ENCODE results near the gene CLDN24. TPM values are rescaled to one million over a fixed set of nuclear protein-coding genes. Genes with fewer than 3 reads are reported as not detected.

The CLDN24 gene
- total and polyA plus RNA-seq, 7 experiments from 2014 or later: not detected

GRCh38 chr4:183348136-183348535, 25.9 kb upstream of the CLDN24 start:
- Mint-ChIP-seq H3K4me1 (peaks cover 0 to 6% (median 2%) of the 10 kb centered on the region in 7 donors), H3K27me3 (peaks cover 1 to 39% (median 34%) of the 10 kb centered on the region in 5 donors), H3K9me3 (peaks cover 0 to 3% (median 0%) of the 10 kb centered on the region in 11 donors), H3K27ac (no peak overlapping the region), H3K36me3 (peaks cover 0 to 3% (median 0%) of the 10 kb centered on the region in 5 donors), H3K4me3 (no peak overlapping the region)
- Histone ChIP-seq H3K27ac (ENCODE audit: low read depth, low read length) (no peak overlapping the region), H3K27me3 (ENCODE audit: control insufficient read depth in 2 of 2, insufficient read depth in 2 of 2, low read length in 2 of 2) (no peaks in the 10 kb centered on the region), H3K4me3 (ENCODE audit: low read length) (no peak overlapping the region), H3K36me3 (ENCODE audit: control insufficient read depth in 2 of 3, insufficient read depth in 3 of 3, low read length in 3 of 3) (no peaks in the 10 kb centered on the region), H3K4me1 (ENCODE audit: control insufficient read depth in 2 of 2, insufficient read depth in 2 of 2, low read length in 2 of 2) (no peaks in the 10 kb centered on the region), H3K9me3 (ENCODE audit: control insufficient read depth in 2 of 3, low read length in 3 of 3) (no peaks in the 10 kb centered on the region)
- ATAC-seq (no peak), DNase-seq (no peak)
- intact Hi-C loops (cut with micrococcal nuclease): no loop called here
- ChIA-PET POLR2A (no interaction called here), CTCF (no interaction called here)

GRCh38 chr4:183347566-183347965, 25.3 kb upstream of the CLDN24 start:
- Histone ChIP-seq H3K4me3 (ENCODE audit: low read length) (no peak overlapping the region), H3K9me3 (ENCODE audit: control insufficient read depth in 2 of 3, low read length in 3 of 3) (no peaks in the 10 kb centered on the region), H3K4me1 (ENCODE audit: control insufficient read depth in 2 of 2, insufficient read depth in 2 of 2, low read length in 2 of 2) (no peaks in the 10 kb centered on the region), H3K27me3 (ENCODE audit: control insufficient read depth in 2 of 2, insufficient read depth in 2 of 2, low read length in 2 of 2) (no peaks in the 10 kb centered on the region), H3K36me3 (ENCODE audit: control insufficient read depth in 2 of 3, insufficient read depth in 3 of 3, low read length in 3 of 3) (no peaks in the 10 kb centered on the region), H3K27ac (ENCODE audit: low read depth, low read length) (no peak overlapping the region)
- POLR2A ChIA-PET: no interaction called here
- peaks cover 0 to 3% (median 0%) of the 10 kb centered on the region in 11 donors for H3K9me3 Mint-ChIP-seq
- H3K4me3 Mint-ChIP-seq: no peak overlapping the region
- ATAC-seq (no peak), DNase-seq (no peak)
- CTCF ChIA-PET: no interaction called here
- H3K4me1 Mint-ChIP-seq: peaks cover 0 to 6% (median 2%) of the 10 kb centered on the region in 7 donors
- peaks cover 0 to 2% (median 0%) of the 10 kb centered on the region in 5 donors for H3K36me3 Mint-ChIP-seq
- intact Hi-C loops (cut with micrococcal nuclease): no loop called here
- peaks cover 3 to 40% (median 36%) of the 10 kb centered on the region in 5 donors for H3K27me3 Mint-ChIP-seq
- no peak overlapping the region for H3K27ac Mint-ChIP-seq

- Mint-ChIP-seq H3K9me3 (peaks cover 0 to 3% (median 0%) of the 10 kb centered on the region in 11 donors), H3K4me1 (peaks cover 0 to 6% (median 2%) of the 10 kb centered on the region in 7 donors), H3K36me3 (no peaks in the 10 kb centered on the region), H3K4me3 (no peak overlapping the region), H3K27me3 (peaks cover 5 to 40% (median 36%) of the 10 kb centered on the region in 5 donors), H3K27ac (no peak overlapping the region)
- Histone ChIP-seq H3K36me3 (ENCODE audit: control insufficient read depth in 2 of 3, insufficient read depth in 3 of 3, low read length in 3 of 3) (no peaks in the 10 kb centered on the region), H3K9me3 (ENCODE audit: control insufficient read depth in 2 of 3, low read length in 3 of 3) (no peaks in the 10 kb centered on the region), H3K27ac (ENCODE audit: low read depth, low read length) (no peak overlapping the region), H3K27me3 (ENCODE audit: control insufficient read depth in 2 of 2, insufficient read depth in 2 of 2, low read length in 2 of 2) (no peaks in the 10 kb centered on the region), H3K4me3 (ENCODE audit: low read length) (no peak overlapping the region), H3K4me1 (ENCODE audit: control insufficient read depth in 2 of 2, insufficient read depth in 2 of 2, low read length in 2 of 2) (no peaks in the 10 kb centered on the region)
- intact Hi-C loops (cut with micrococcal nuclease): no loop called here
- POLR2A ChIA-PET: no interaction called here
- ATAC-seq: no peak
- CTCF ChIA-PET: no interaction called here
- no peak for DNase-seq
Observed at GRCh38 chr4:183347146-183347545, 24.9 kb upstream of the CLDN24 start.

- Mint-ChIP-seq H3K4me3 (no peak overlapping the region), H3K27me3 (peaks cover 11 to 30% (median 28%) of the 10 kb centered on the region in 5 donors), H3K27ac (no peak overlapping the region), H3K4me1 (peaks cover 0 to 5% (median 0%) of the 10 kb centered on the region in 7 donors), H3K9me3 (no peaks in the 10 kb centered on the region), H3K36me3 (no peaks in the 10 kb centered on the region)
- POLR2A ChIA-PET: no interaction called here
- Histone ChIP-seq H3K27ac (ENCODE audit: low read depth, low read length) (no peak overlapping the region), H3K9me3 (ENCODE audit: control insufficient read depth in 2 of 3, low read length in 3 of 3) (no peaks in the 10 kb centered on the region), H3K36me3 (ENCODE audit: control insufficient read depth in 2 of 3, insufficient read depth in 3 of 3, low read length in 3 of 3) (no peaks in the 10 kb centered on the region), H3K27me3 (ENCODE audit: control insufficient read depth in 2 of 2, insufficient read depth in 2 of 2, low read length in 2 of 2) (no peaks in the 10 kb centered on the region), H3K4me1 (ENCODE audit: control insufficient read depth in 2 of 2, insufficient read depth in 2 of 2, low read length in 2 of 2) (no peaks in the 10 kb centered on the region), H3K4me3 (ENCODE audit: low read length) (no peak overlapping the region)
- DNase-seq (no peak), ATAC-seq (no peak)
- CTCF ChIA-PET: no interaction called here
- intact Hi-C loops (cut with micrococcal nuclease): no loop called here
Observed at GRCh38 chr4:183345261-183345660, 23.0 kb upstream of the CLDN24 start.

- ChIA-PET POLR2A (no interaction called here), CTCF (no interaction called here)
- H3K9me3 ChIP-seq (ENCODE audit: control insufficient read depth in 2 of 3, low read length in 3 of 3): no peaks in the 10 kb centered on the region
- H3K36me3 Mint-ChIP-seq: no peaks in the 10 kb centered on the region
- H3K36me3 ChIP-seq (ENCODE audit: control insufficient read depth in 2 of 3, insufficient read depth in 3 of 3, low read length in 3 of 3): no peaks in the 10 kb centered on the region
- H3K9me3 Mint-ChIP-seq: no peaks in the 10 kb centered on the region
- H3K27ac Mint-ChIP-seq: no peak overlapping the region
- peaks cover 11 to 28% (median 26%) of the 10 kb centered on the region in 5 donors for H3K27me3 Mint-ChIP-seq
- no peaks in the 10 kb centered on the region for H3K4me1 ChIP-seq (ENCODE audit: control insufficient read depth in 2 of 2, insufficient read depth in 2 of 2, low read length in 2 of 2)
- no peaks in the 10 kb centered on the region for H3K27me3 ChIP-seq (ENCODE audit: control insufficient read depth in 2 of 2, insufficient read depth in 2 of 2, low read length in 2 of 2)
- peaks cover 0 to 5% (median 0%) of the 10 kb centered on the region in 7 donors for H3K4me1 Mint-ChIP-seq
- H3K4me3 ChIP-seq (ENCODE audit: low read length): no peak overlapping the region
- ATAC-seq: no peak
- DNase-seq: no peak
- no peak overlapping the region for H3K27ac ChIP-seq (ENCODE audit: low read depth, low read length)
- intact Hi-C loops (cut with micrococcal nuclease): no loop called here
- peak overlapping the region in 1 of 10 donors; percentile 13 for H3K4me3 Mint-ChIP-seq
Observed at GRCh38 chr4:183344523-183345255, 22.5 kb upstream of the CLDN24 start.

GRCh38 chr4:183343730-183344129, 21.5 kb upstream of the CLDN24 start:
- peaks cover 0 to 5% (median 0%) of the 10 kb centered on the region in 7 donors for H3K4me1 Mint-ChIP-seq
- no peak for ATAC-seq
- no peaks in the 10 kb centered on the region for H3K9me3 ChIP-seq (ENCODE audit: control insufficient read depth in 2 of 3, low read length in 3 of 3)
- DNase-seq: no peak
- H3K27me3 ChIP-seq (ENCODE audit: control insufficient read depth in 2 of 2, insufficient read depth in 2 of 2, low read length in 2 of 2): no peaks in the 10 kb centered on the region
- no peaks in the 10 kb centered on the region for H3K36me3 Mint-ChIP-seq
- peak overlapping the region in 1 of 10 donors; percentile 14 for H3K4me3 Mint-ChIP-seq
- H3K27ac Mint-ChIP-seq: no peak overlapping the region
- H3K9me3 Mint-ChIP-seq: no peaks in the 10 kb centered on the region
- H3K27ac ChIP-seq (ENCODE audit: low read depth, low read length): no peak overlapping the region
- POLR2A ChIA-PET: no interaction called here
- H3K27me3 Mint-ChIP-seq: peaks cover 11 to 28% (median 26%) of the 10 kb centered on the region in 5 donors
- H3K4me3 ChIP-seq (ENCODE audit: low read length): no peak overlapping the region
- intact Hi-C loops (cut with micrococcal nuclease): no loop called here
- H3K36me3 ChIP-seq (ENCODE audit: control insufficient read depth in 2 of 3, insufficient read depth in 3 of 3, low read length in 3 of 3): no peaks in the 10 kb centered on the region
- CTCF ChIA-PET: no interaction called here
- no peaks in the 10 kb centered on the region for H3K4me1 ChIP-seq (ENCODE audit: control insufficient read depth in 2 of 2, insufficient read depth in 2 of 2, low read length in 2 of 2)
